Parathyroid adenoma (tissue), 2 donors: ENCODE measurements around the gene CDIPT.

ENCODE experiments used
- H2AFZ ChIP-seq: fragments of 300-600 bp; sonication (generic); one replicate; pipeline ENCODE4 v1.7.0; 2017; ENCODE audit warnings: antibody characterized with exemption, mild to moderate bottlenecking
- H3K27ac ChIP-seq: fragments of 300-600 bp; sonication (generic); one replicate; pipeline ENCODE4 v1.7.0; 2017
- H3K27me3 ChIP-seq: fragments of 300-600 bp; sonication (generic); one replicate; pipeline ENCODE4 v1.7.0; 2017; ENCODE audit warnings: low read length; ENCODE audit not compliant: control insufficient read depth, insufficient read depth
- H3K36me3 ChIP-seq: fragments of 300-600 bp; sonication (generic); one replicate; pipeline ENCODE4 v1.7.0; 2017; ENCODE audit warnings: low read length; ENCODE audit not compliant: control insufficient read depth, insufficient read depth
- H3K4me1 ChIP-seq: fragments of 300-600 bp; sonication (generic); one replicate; pipeline ENCODE4 v1.7.0; 2017; ENCODE audit warnings: control low read depth
- H3K4me2 ChIP-seq: fragments of 300-600 bp; sonication (generic); one replicate; pipeline ENCODE4 v1.7.0; 2017; ENCODE audit warnings: low read length
- H3K4me3 ChIP-seq: fragments of 300-600 bp; sonication (generic); one replicate; pipeline ENCODE4 v1.7.0; 2017; ENCODE audit warnings: low read depth, low read length
- H3K79me2 ChIP-seq: fragments of 300-600 bp; sonication (generic); one replicate; pipeline ENCODE4 v1.7.0; 2017; ENCODE audit warnings: control low read depth
- H3K9ac ChIP-seq: fragments of 300-600 bp; sonication (generic); one replicate; pipeline ENCODE4 v1.7.0; 2017; ENCODE audit warnings: mild to moderate bottlenecking
- H3K9me3 ChIP-seq: fragments of 300-600 bp; sonication (generic); one replicate; pipeline ENCODE4 v1.7.0; 2017; ENCODE audit warnings: low read length; ENCODE audit not compliant: control insufficient read depth
- TF ChIP-seq, protein P1 (sequence below): fragments of 300-600 bp; sonication (generic); IDR thresholded peaks from one replicate; pipeline ENCODE4 v1.7.0; 2017; ENCODE audit warnings: antibody characterized with exemption, mild to moderate bottlenecking
- donor health status: primary hyperparathyroidism.

Gene CDIPT

DNA sequence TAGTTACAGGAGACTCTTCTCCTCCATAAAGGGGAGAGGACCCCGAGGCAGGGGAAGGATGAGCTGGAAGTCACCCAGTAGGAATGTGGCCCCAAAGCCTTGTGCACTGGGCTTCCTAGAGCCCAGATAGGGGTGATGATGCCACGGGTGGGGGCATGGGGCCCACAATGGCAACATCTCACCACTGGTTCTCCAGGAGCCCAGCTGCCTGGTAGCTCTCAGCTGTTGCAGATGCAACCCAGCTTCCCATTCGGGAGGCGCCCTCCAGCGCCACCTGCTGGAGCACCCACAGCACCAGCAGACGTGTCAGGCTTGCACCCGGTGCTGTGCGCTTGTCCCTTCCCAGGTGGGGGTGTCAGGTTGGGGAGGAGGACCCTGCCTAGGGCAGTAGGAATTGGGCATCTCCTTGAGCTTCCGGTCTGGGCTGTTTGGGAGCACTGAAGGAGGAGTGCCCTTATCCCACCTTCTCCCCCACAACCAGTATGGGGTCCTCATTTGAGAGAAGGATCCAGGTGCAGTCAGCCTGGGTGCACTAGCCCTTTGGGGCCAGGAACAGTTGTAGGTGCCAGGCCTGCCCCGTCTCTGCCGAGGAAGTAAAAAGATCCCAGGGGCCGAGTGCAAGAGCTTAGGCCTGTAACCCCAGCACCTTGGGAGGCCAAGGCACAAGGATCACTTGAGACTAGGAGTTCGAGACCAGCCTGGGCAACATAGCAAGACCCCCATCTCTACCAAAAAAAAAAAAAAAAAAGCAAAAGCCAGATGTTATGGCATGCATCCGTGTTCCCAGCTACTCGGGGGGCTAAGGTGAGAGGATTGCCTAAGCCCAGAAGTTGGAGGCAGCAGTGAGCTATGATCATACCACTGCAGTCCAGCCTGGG lies 14.4 kb downstream of the CDIPT start:
- Histone ChIP-seq H3K79me2 (no peaks in the 10 kb centered on the region), H3K36me3 (no peaks in the 10 kb centered on the region), H3K27ac (no peak overlapping the region), H3K9me3 (no peaks in the 10 kb centered on the region), H3K4me2 (no peak overlapping the region), H3K4me1 (no peaks in the 10 kb centered on the region), H3K27me3 (no peaks in the 10 kb centered on the region), H3K4me3 (no peak overlapping the region), H3K9ac (no peak overlapping the region), H2AFZ (no peak overlapping the region)
- TF ChIP-seq, protein P1, sequence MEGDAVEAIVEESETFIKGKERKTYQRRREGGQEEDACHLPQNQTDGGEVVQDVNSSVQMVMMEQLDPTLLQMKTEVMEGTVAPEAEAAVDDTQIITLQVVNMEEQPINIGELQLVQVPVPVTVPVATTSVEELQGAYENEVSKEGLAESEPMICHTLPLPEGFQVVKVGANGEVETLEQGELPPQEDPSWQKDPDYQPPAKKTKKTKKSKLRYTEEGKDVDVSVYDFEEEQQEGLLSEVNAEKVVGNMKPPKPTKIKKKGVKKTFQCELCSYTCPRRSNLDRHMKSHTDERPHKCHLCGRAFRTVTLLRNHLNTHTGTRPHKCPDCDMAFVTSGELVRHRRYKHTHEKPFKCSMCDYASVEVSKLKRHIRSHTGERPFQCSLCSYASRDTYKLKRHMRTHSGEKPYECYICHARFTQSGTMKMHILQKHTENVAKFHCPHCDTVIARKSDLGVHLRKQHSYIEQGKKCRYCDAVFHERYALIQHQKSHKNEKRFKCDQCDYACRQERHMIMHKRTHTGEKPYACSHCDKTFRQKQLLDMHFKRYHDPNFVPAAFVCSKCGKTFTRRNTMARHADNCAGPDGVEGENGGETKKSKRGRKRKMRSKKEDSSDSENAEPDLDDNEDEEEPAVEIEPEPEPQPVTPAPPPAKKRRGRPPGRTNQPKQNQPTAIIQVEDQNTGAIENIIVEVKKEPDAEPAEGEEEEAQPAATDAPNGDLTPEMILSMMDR, result peak; percentile 81

DNA sequence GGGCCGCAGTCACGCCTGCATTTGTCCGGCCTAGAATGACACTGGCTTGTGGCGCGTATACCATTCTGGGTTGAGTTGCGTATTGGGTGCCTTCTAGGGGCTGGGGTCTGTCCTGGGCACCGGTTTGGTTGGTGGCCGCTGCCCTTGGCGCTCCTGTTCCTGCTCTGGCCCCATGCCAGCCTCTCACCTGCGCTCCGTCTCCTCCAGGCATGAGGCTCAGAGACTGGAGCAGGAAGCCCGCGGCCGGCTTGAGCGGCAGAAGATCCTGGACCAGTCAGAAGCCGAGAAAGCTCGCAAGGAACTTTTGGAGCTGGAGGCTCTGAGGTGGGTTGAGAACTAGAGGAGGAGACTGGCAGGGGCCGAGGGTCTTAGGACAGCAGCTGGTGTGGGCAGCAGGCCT lies 17.4 kb downstream of the CDIPT start:
- Histone ChIP-seq H3K79me2 (no peaks in the 10 kb centered on the region), H3K9ac (no peak overlapping the region), H2AFZ (no peak overlapping the region), H3K36me3 (no peaks in the 10 kb centered on the region), H3K4me2 (no peak overlapping the region), H3K27ac (no peak overlapping the region), H3K27me3 (no peaks in the 10 kb centered on the region), H3K9me3 (no peaks in the 10 kb centered on the region), H3K4me3 (no peak overlapping the region), H3K4me1 (peaks cover 5% of the 10 kb centered on the region)
- TF ChIP-seq, protein P1, result no peak

DNA sequence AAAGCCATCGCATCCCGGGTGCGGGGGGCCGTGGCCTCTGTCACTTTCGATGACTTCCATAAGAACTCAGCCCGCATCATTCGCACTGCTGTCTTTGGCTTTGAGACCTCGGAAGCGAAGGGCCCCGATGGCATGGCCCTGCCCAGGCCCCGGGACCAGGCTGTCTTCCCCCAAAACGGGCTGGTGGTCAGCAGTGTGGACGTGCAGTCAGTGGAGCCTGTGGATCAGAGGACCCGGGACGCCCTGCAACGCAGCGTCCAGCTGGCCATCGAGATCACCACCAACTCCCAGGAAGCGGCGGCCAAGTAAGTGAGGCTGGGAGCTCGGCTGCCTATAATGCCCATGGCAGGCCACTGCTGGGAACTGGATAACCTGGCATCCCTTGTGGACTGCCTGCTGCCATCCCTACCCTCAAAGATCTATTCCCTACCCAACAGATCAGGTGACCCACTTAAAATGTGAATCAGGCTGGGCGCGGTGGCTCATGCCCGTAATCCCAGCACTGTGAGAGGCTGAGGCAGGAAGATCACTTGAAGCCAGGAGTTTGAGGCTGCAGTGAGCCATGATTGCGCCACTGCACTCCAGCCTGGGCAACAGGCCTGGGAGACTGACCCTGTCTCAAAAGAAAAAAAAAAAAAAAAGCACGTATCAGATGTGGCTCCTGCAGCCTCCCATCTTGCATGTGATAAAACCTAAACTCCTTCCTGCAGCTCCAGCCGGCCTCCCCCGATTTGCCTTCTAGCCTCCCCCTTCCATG lies 18.3 kb downstream of the CDIPT start:
- Histone ChIP-seq H2AFZ (no peak overlapping the region), H3K4me3 (no peak overlapping the region), H3K27me3 (no peaks in the 10 kb centered on the region), H3K4me2 (no peak overlapping the region), H3K9ac (no peak overlapping the region), H3K79me2 (no peaks in the 10 kb centered on the region), H3K4me1 (peaks cover 7% of the 10 kb centered on the region), H3K9me3 (no peaks in the 10 kb centered on the region), H3K27ac (no peak overlapping the region), H3K36me3 (no peaks in the 10 kb centered on the region)
- TF ChIP-seq, protein P1, result no peak

DNA sequence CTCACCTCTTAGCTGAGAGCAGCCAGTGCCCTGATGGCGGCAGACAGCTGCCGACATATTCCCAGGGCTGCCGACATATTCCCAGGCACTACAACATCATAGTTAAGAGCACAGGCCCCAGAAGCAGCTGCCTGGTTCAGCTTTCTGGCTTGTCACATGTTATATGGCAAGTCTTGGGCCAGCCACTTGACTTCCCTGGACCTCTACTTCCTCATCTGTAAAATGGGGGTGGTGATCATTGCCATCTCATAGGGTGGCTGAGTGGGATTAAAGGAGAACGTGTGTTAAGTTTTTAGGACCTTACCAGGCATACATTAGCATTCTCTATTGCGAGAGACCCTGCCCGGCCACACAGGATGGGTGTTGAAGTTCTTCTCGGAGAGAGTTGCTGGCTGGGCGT lies 19.1 kb downstream of the CDIPT start:
- no peak overlapping the region for H3K27ac ChIP-seq
- peaks cover 7% of the 10 kb centered on the region for H3K4me1 ChIP-seq
- no peak overlapping the region for H2AFZ ChIP-seq
- H3K79me2 ChIP-seq, result no peaks in the 10 kb centered on the region
- H3K36me3 ChIP-seq, result no peaks in the 10 kb centered on the region
- no peak overlapping the region for H3K9ac ChIP-seq
- H3K4me3 ChIP-seq, result no peak overlapping the region
- H3K4me2 ChIP-seq, result no peak overlapping the region
- TF ChIP-seq, protein P1, result no peak
- H3K27me3 ChIP-seq, result no peaks in the 10 kb centered on the region
- H3K9me3 ChIP-seq, result no peaks in the 10 kb centered on the region
